CD4-positive, alpha-beta T cell (primary cell): Measurements from ENCODE around the gene SLC43A1. TPM values are rescaled to one million over a fixed set of nuclear protein-coding genes. Genes with fewer than 3 reads are reported as not detected.

Experiments
- ATAC-seq: fragments of 200-7000 bp; cut with Tn5 transposase; one replicate; pipeline ENCODE4 v1.10.0; 2022; ENCODE audit warnings: mild to moderate bottlenecking; ENCODE audit not compliant: poor library complexity
- CTCF ChIA-PET: fragments of 350-600 bp; sonication (Branson Sonifier 250); formaldehyde crosslinking; loops from one replicate; lab custom pipeline; 2021; ENCODE audit warnings: antibody characterized with exemption, inconsistent platforms; lab: Charles Lee
- POLR2A ChIA-PET: fragments of 350-600 bp; sonication (Branson Sonifier 250); formaldehyde crosslinking; loops from one replicate; lab custom pipeline; 2021; ENCODE audit warnings: antibody characterized with exemption, inconsistent platforms; lab: Charles Lee
- DNase-seq, 14 experiments: peaks; one replicate each; pipeline ENCODE4 v3.0.0-alpha.2; 2013 to 2020; ENCODE audit warnings: mixed read lengths in 2 of 14
- H3K27ac ChIP-seq, 2 donors: one replicate each; pipeline versions ENCODE4 v1.5.1 to v1.7.0; 2013; ENCODE audit warnings: low read length in 2 of 2, low read depth in 1 of 2, mild to moderate bottlenecking in 1 of 2
- H3K27me3 ChIP-seq, 2 experiments: 1 replicate in 1 of 2; 2 replicates in 1 of 2; pipeline versions ENCODE4 v1.6.1 to v1.7.0; 2013; ENCODE audit warnings: low read length in 2 of 2, control low read depth in 1 of 2, mild to moderate bottlenecking in 1 of 2, moderate library complexity in 1 of 2; ENCODE audit not compliant: insufficient read depth in 2 of 2, control insufficient read depth in 1 of 2
- H3K36me3 ChIP-seq: one replicate; pipeline ENCODE4 v1.6.1; 2013; ENCODE audit warnings: low read length, control low read depth; ENCODE audit not compliant: insufficient read depth
- H3K4me1 ChIP-seq: one replicate; pipeline ENCODE4 v1.6.1; 2013; ENCODE audit warnings: low read length, control low read depth; ENCODE audit not compliant: insufficient read depth
- H3K4me3 ChIP-seq: one replicate; pipeline ENCODE4 v1.5.1; 2013; ENCODE audit warnings: mild to moderate bottlenecking, low read length, moderate library complexity
- H3K9me3 ChIP-seq, 2 experiments: 1 replicate in 1 of 2; 2 replicates in 1 of 2; pipeline versions ENCODE4 v1.6.1 to v1.7.0; 2013; ENCODE audit warnings: low read length in 2 of 2, mild to moderate bottlenecking in 2 of 2, control low read depth in 1 of 2, moderate library complexity in 1 of 2; ENCODE audit not compliant: control insufficient read depth in 1 of 2, insufficient read depth in 1 of 2
- H3K27ac Mint-ChIP-seq: one replicate; pipeline ENCODE4 v1.8.0; 2020; ENCODE audit warnings: mixed read lengths
- H3K27me3 Mint-ChIP-seq: one replicate; pipeline ENCODE4 v1.8.0; 2021; ENCODE audit warnings: mixed read lengths
- H3K36me3 Mint-ChIP-seq: one replicate; pipeline ENCODE4 v1.8.0; 2021; ENCODE audit warnings: low read depth, mixed read lengths
- H3K4me1 Mint-ChIP-seq: one replicate; pipeline ENCODE4 v1.8.0; 2021; ENCODE audit warnings: low read depth, mixed read lengths
- H3K4me3 Mint-ChIP-seq: one replicate; pipeline ENCODE4 v1.8.0; 2020; ENCODE audit warnings: mild to moderate bottlenecking, mixed read lengths
- H3K9me3 Mint-ChIP-seq: one replicate; pipeline ENCODE4 v1.8.0; 2020; ENCODE audit warnings: mixed read lengths
- CTCF ChIP-seq: fragments of 200-600 bp; IDR thresholded peaks from one replicate; pipeline ENCODE4 v1.8.0; 2022; ENCODE audit warnings: antibody characterized with exemption, mild to moderate bottlenecking
- intact Hi-C, 2 experiments: fragments of 100-400 bp; cut with DNase I in 1 of 2; cut with micrococcal nuclease in 1 of 2; formaldehyde crosslinking; loops; one replicate each; pipeline versions ENCODE4 v1.15.1 to v1.9.0; 2023 to 2025; cut with DNase I, micrococcal nuclease
- total RNA-seq, 174 experiments: library from RNA in 2 of 174; stranded (reverse) in 2 of 174; gene quantifications; one replicate each; pipeline ENCODE4 v1.2.3 and lab custom pipeline; 2021 to 2026

SLC43A1 gene
- total RNA-seq, 2 experiments from 2014 or later = 3.1 to 4.2 TPM

- H3K4me3 ChIP-seq = peak overlapping the region; percentile 46
- ATAC-seq = peak; percentile 13
- POLR2A ChIA-PET = interaction anchor here (1.0 kb wide), 1 partner anchor 16 kb away, joined by 3 read pairs; the partner anchor contains the start of gene RTN4RL2
- H3K27ac ChIP-seq = no peak overlapping the region
- H3K4me3 Mint-ChIP-seq = peak overlapping the region; percentile 79
- peaks cover 0 to 4% of the 10 kb centered on the region in 2 experiments for H3K27me3 ChIP-seq
- TF ChIP-seq CTCF = no peak
- no peaks in the 10 kb centered on the region for H3K36me3 ChIP-seq
- H3K4me1 Mint-ChIP-seq = peaks cover 37% of the 10 kb centered on the region
- peak in 4 of 14 experiments; percentile 9 to 56 (median 41) for DNase-seq
- H3K27ac Mint-ChIP-seq = no peak overlapping the region
- intact Hi-C loops = no loop called here
- no peaks in the 10 kb centered on the region for H3K9me3 Mint-ChIP-seq
- H3K9me3 ChIP-seq = no peaks in the 10 kb centered on the region
- H3K4me1 ChIP-seq = peaks cover 36% of the 10 kb centered on the region
- H3K27me3 Mint-ChIP-seq = peaks cover 4% of the 10 kb centered on the region
- H3K36me3 Mint-ChIP-seq = no peaks in the 10 kb centered on the region
- CTCF ChIA-PET = interaction anchor here (1.1 to 1.2 kb wide), 2 partner anchors 17 to 18 kb away, joined by 4 to 7 read pairs; no protein-coding TSS in a partner anchor
Observed at GRCh38 chr11:57476047-57476756, 39.3 kb downstream of the SLC43A1 start.

GRCh38 chr11:57475671-57476046 lies 39.8 kb downstream of the SLC43A1 start:
- TF ChIP-seq CTCF = no peak
- Histone ChIP-seq H3K27me3 (peaks cover 0 to 4% of the 10 kb centered on the region in 2 experiments), H3K36me3 (no peaks in the 10 kb centered on the region), H3K9me3 (no peaks in the 10 kb centered on the region), H3K4me1 (peaks cover 36% of the 10 kb centered on the region), H3K4me3 (peak overlapping the region; percentile 38), H3K27ac (no peak overlapping the region)
- POLR2A ChIA-PET = interaction anchor here (0.9 to 2.2 kb wide), 2 partner anchors 16 to 56 kb away, joined by 3 to 10 read pairs; partner anchors contain the start of gene RTN4RL2
- H3K27me3 Mint-ChIP-seq = no peaks in the 10 kb centered on the region
- H3K36me3 Mint-ChIP-seq = no peaks in the 10 kb centered on the region
- no peak for ATAC-seq
- no peak for DNase-seq
- H3K4me1 Mint-ChIP-seq = peaks cover 33% of the 10 kb centered on the region
- CTCF ChIA-PET = no interaction called here
- H3K9me3 Mint-ChIP-seq = no peaks in the 10 kb centered on the region
- H3K27ac Mint-ChIP-seq = no peak overlapping the region
- intact Hi-C loops = loop anchor here in 1 of 2 experiments (2.0 kb wide), 1 partner anchor 15 kb away; the partner anchor contains the start of gene RTN4RL2
- H3K4me3 Mint-ChIP-seq = peak overlapping the region; percentile 79

GRCh38 chr11:57475191-57475590 lies 40.3 kb downstream of the SLC43A1 start:
- Mint-ChIP-seq H3K9me3 (no peaks in the 10 kb centered on the region), H3K27me3 (no peaks in the 10 kb centered on the region), H3K4me3 (peak overlapping the region; percentile 80), H3K4me1 (peaks cover 33% of the 10 kb centered on the region), H3K36me3 (no peaks in the 10 kb centered on the region), H3K27ac (no peak overlapping the region)
- Histone ChIP-seq H3K9me3 (no peaks in the 10 kb centered on the region), H3K36me3 (no peaks in the 10 kb centered on the region), H3K27me3 (peaks cover 0 to 4% of the 10 kb centered on the region in 2 experiments), H3K4me1 (peaks cover 36% of the 10 kb centered on the region), H3K27ac (no peak overlapping the region), H3K4me3 (no peak overlapping the region)
- TF ChIP-seq CTCF = no peak
- ChIA-PET POLR2A (interaction anchor here (0.9 to 2.2 kb wide), 3 partner anchors 15 to 56 kb away, joined by 3 to 10 read pairs (median 9); partner anchors contain the start of gene RTN4RL2), CTCF (interaction anchor here (0.7 to 1.1 kb wide), 2 partner anchors 17 to 18 kb away, joined by 3 to 5 read pairs; no protein-coding TSS in a partner anchor)
- ATAC-seq = no peak
- intact Hi-C loops = loop anchor here in 1 of 2 experiments (2.0 kb wide), 1 partner anchor 14 kb away; the partner anchor contains the start of gene RTN4RL2
- no peak for DNase-seq
